H9 (cell line): ENCODE data around the gene MRTFA. TPM values are rescaled to one million over a fixed set of nuclear protein-coding genes. Genes with fewer than 3 reads are reported as not detected.

ENCODE experiments used
- DNase-seq: peaks from one replicate; pipeline ENCODE4 v3.0.0-alpha.2; 2017
- H2AFZ ChIP-seq: one replicate; pipeline ENCODE4 v1.6.1; 2013; ENCODE audit warnings: mild to moderate bottlenecking, low read length, control low read depth, moderate library complexity
- H2AK5ac ChIP-seq: 2 replicates; pipeline ENCODE4 v1.6.1; 2013; ENCODE audit warnings: low read length, control low read depth, mixed read lengths; ENCODE audit not compliant: insufficient read length
- H2BK120ac ChIP-seq: one replicate; pipeline ENCODE4 v1.6.1; 2013; ENCODE audit warnings: low read depth, mild to moderate bottlenecking, low read length, control low read depth, inconsistent platforms; ENCODE audit not compliant: poor library complexity, severe bottlenecking
- H2BK12ac ChIP-seq: 2 replicates; pipeline ENCODE4 v1.6.1; 2013; ENCODE audit warnings: low read length, control low read depth, mixed read lengths, low read depth; ENCODE audit not compliant: insufficient read length
- H2BK15ac ChIP-seq: 2 replicates; pipeline ENCODE4 v1.6.1; 2013; ENCODE audit warnings: low read depth, low read length, control low read depth
- H2BK20ac ChIP-seq: one replicate; pipeline ENCODE4 v1.6.1; 2013; ENCODE audit warnings: low read depth, mild to moderate bottlenecking, low read length, control low read depth, inconsistent platforms; ENCODE audit not compliant: poor library complexity, severe bottlenecking
- H2BK5ac ChIP-seq: 2 replicates; pipeline ENCODE4 v1.6.1; 2013; ENCODE audit warnings: low read length, control low read depth, mixed read lengths; ENCODE audit not compliant: insufficient read length
- H3K14ac ChIP-seq: 2 replicates; pipeline ENCODE4 v1.6.1; 2013; ENCODE audit warnings: low read length, control low read depth; ENCODE audit not compliant: insufficient read depth
- H3K18ac ChIP-seq: 2 replicates; pipeline ENCODE4 v1.6.1; 2013; ENCODE audit warnings: low read depth, mild to moderate bottlenecking, mixed read lengths, low read length, control low read depth; ENCODE audit not compliant: insufficient read length
- H3K23ac ChIP-seq: 2 replicates; pipeline ENCODE4 v1.6.1; 2013; ENCODE audit warnings: low read length, control low read depth, mixed read lengths, low read depth; ENCODE audit not compliant: insufficient read length
- H3K23me2 ChIP-seq: 2 replicates; pipeline ENCODE4 v1.6.1; 2013; ENCODE audit warnings: low read depth, mild to moderate bottlenecking, mixed read lengths, low read length, control low read depth; ENCODE audit not compliant: insufficient read length, poor library complexity, severe bottlenecking
- H3K27ac ChIP-seq: 2 replicates; pipeline ENCODE4 v1.5.1; 2013; ENCODE audit warnings: low read length, control low read depth, mixed read lengths, low read depth; ENCODE audit not compliant: insufficient read length
- H3K27me3 ChIP-seq: 2 replicates; pipeline ENCODE4 v1.6.1; 2013; ENCODE audit warnings: low read length, control low read depth, inconsistent platforms; ENCODE audit not compliant: insufficient read depth
- H3K4ac ChIP-seq: 2 replicates; pipeline ENCODE4 v1.6.1; 2013; ENCODE audit warnings: low read depth, mild to moderate bottlenecking, control low read depth, inconsistent platforms, low read length, moderate library complexity
- H3K4me1 ChIP-seq: 2 replicates; pipeline ENCODE4 v1.6.1; 2013; ENCODE audit warnings: low read length, control low read depth, inconsistent platforms; ENCODE audit not compliant: insufficient read depth
- H3K4me2 ChIP-seq: 2 replicates; pipeline ENCODE4 v1.6.1; 2013; ENCODE audit warnings: low read length, control low read depth, mixed read lengths; ENCODE audit not compliant: insufficient read length, insufficient read depth
- H3K56ac ChIP-seq: 2 replicates; pipeline ENCODE4 v1.6.1; 2013; ENCODE audit warnings: low read depth, mild to moderate bottlenecking, mixed read lengths, low read length, control low read depth; ENCODE audit not compliant: insufficient read length
- H3K79me1 ChIP-seq: 2 replicates; pipeline ENCODE4 v1.6.1; 2013; ENCODE audit warnings: low read depth, mild to moderate bottlenecking, moderate library complexity, low read length, control low read depth, inconsistent platforms; ENCODE audit not compliant: insufficient read depth, poor library complexity, severe bottlenecking
- H3K79me2 ChIP-seq: 2 replicates; pipeline ENCODE4 v1.6.1; 2013; ENCODE audit warnings: low read length, control low read depth, inconsistent platforms; ENCODE audit not compliant: insufficient read depth
- H3K9ac ChIP-seq: 2 replicates; pipeline ENCODE4 v1.6.1; 2013; ENCODE audit warnings: low read length, control low read depth, mixed read lengths; ENCODE audit not compliant: insufficient read length; ENCODE audit errors: extremely low read depth
- H3K9me3 ChIP-seq: one replicate; pipeline ENCODE4 v1.6.1; 2013; ENCODE audit warnings: low read depth, low read length, inconsistent platforms; ENCODE audit not compliant: control insufficient read depth
- H3T11ph ChIP-seq: one replicate; pipeline ENCODE4 v1.6.1; 2013; ENCODE audit warnings: mild to moderate bottlenecking, low read length, control low read depth, inconsistent platforms
- H4K20me1 ChIP-seq: one replicate; pipeline ENCODE4 v1.6.1; 2013; ENCODE audit not compliant: control insufficient read depth, insufficient read length, insufficient read depth
- H4K5ac ChIP-seq: 2 replicates; pipeline ENCODE4 v1.6.1; 2013; ENCODE audit warnings: low read depth, mild to moderate bottlenecking, mixed read lengths, low read length, control low read depth; ENCODE audit not compliant: insufficient read length
- H4K8ac ChIP-seq: replicated peaks from 2 replicates; pipeline ENCODE4 v1.6.1; 2013; ENCODE audit warnings: low read length, control low read depth, mixed read lengths, low read depth; ENCODE audit not compliant: insufficient read length
- H4K91ac ChIP-seq: 2 replicates; pipeline ENCODE4 v1.6.1; 2013; ENCODE audit warnings: low read depth, mild to moderate bottlenecking, moderate library complexity, mixed read lengths, low read length, control low read depth; ENCODE audit not compliant: insufficient read length
- H3K27ac Mint-ChIP-seq, 3 experiments: 2 replicates in 2 of 3; 3 replicates in 1 of 3; pipeline ENCODE4 v1.8.0; 2020 to 2021; ENCODE audit warnings: mixed read lengths in 3 of 3, mild to moderate bottlenecking in 1 of 3, moderate library complexity in 1 of 3
- H3K27me3 Mint-ChIP-seq: 2 replicates; pipeline ENCODE4 v1.8.0; 2021; ENCODE audit warnings: low read depth, mild to moderate bottlenecking, moderate library complexity, mixed read lengths
- H3K36me3 Mint-ChIP-seq, 3 experiments: 2 replicates in 2 of 3; 3 replicates in 1 of 3; pipeline ENCODE4 v1.8.0; 2020 to 2021; ENCODE audit warnings: low read depth in 3 of 3, mixed read lengths in 3 of 3; ENCODE audit not compliant: insufficient read depth in 1 of 3
- H3K4me1 Mint-ChIP-seq, 2 experiments: 2 replicates each; pipeline ENCODE4 v1.8.0; 2020; ENCODE audit warnings: mixed read lengths in 2 of 2
- H3K4me3 Mint-ChIP-seq, 2 experiments: 2 replicates in 1 of 2; 3 replicates in 1 of 2; pipeline ENCODE4 v1.8.0; 2020 to 2021; ENCODE audit warnings: mild to moderate bottlenecking in 2 of 2, mixed read lengths in 2 of 2, moderate library complexity in 1 of 2
- H3K9me3 Mint-ChIP-seq, 2 experiments: 2 replicates in 1 of 2; 3 replicates in 1 of 2; pipeline ENCODE4 v1.8.0; 2020; ENCODE audit warnings: mild to moderate bottlenecking in 2 of 2, mixed read lengths in 2 of 2, moderate library complexity in 1 of 2
- CTCF ChIP-seq: fragments of 200-600 bp; sonication (generic); conservative IDR thresholded peaks from 3 replicates; pipeline ENCODE4 v1.8.0; 2021; ENCODE audit warnings: antibody characterized with exemption, mild to moderate bottlenecking
- WGBS: extraction: QIAGEN DNeasy Blood & Tissue Kit; methylation state at CpG from one replicate; pipeline ENCODE4 v1.1.7; 2013; ENCODE audit warnings: missing lambda C conversion rate, low lambda C conversion rate, mixed read lengths; ENCODE audit not compliant: insufficient read length; ENCODE audit errors: extremely low coverage; 5-methylcytosine and 5-hydroxymethylcytosine counted together
- total RNA-seq: library from RNA; stranded (reverse); gene quantifications from 2 replicates; pipeline ENCODE4 v1.2.1, GENCODE V29; 2021

MRTFA gene
- total RNA-seq, 1 experiment from 2014 or later, result 38.1 TPM

DNA sequence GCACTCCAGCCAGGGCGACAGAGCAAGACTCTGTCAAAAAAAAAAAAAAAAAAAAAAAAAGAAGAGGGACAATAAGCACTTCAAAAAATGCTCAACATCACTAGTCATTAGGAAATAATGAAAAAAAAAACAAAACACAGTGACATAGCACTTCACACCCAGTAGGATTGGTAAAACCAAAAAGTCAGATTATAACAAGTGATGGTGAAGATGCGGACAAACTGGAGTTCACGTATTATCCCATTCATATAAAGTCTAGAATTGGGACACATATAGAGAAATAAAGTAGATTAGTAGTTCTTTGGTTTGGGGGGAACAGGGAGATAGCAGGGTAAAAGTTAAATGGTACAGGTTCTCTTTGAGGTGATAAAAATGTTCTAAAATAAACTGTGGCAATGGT lies 64.6 kb downstream of the MRTFA start:
- Histone ChIP-seq H2BK15ac (no peak overlapping the region), H3K27me3 (no peaks in the 10 kb centered on the region), H3K18ac (no peak overlapping the region), H3K56ac (no peak overlapping the region), H4K5ac (no peak overlapping the region), H3K4me1 (no peaks in the 10 kb centered on the region), H2AFZ (no peak overlapping the region), H3T11ph (no peak overlapping the region), H2BK5ac (no peak overlapping the region), H3K14ac (no peak overlapping the region), H2AK5ac (no peak overlapping the region), H3K79me2 (no peaks in the 10 kb centered on the region), H3K79me1 (no peaks in the 10 kb centered on the region), H2BK120ac (no peak overlapping the region), H3K4me2 (no peak overlapping the region), H4K91ac (no peak overlapping the region), H3K23ac (no peak overlapping the region), H4K20me1 (no peaks in the 10 kb centered on the region), H3K4ac (no peak overlapping the region), H2BK20ac (no peak overlapping the region), H4K8ac (no peak overlapping the region), H3K9me3 (peaks cover 10% of the 10 kb centered on the region), H3K23me2 (no peaks in the 10 kb centered on the region), H2BK12ac (no peak overlapping the region), H3K9ac (no peak overlapping the region), H3K27ac (no peak overlapping the region)
- no peak for TF ChIP-seq CTCF
- no CpG with 5 or more reads among the region's 3 CpGs for WGBS
- Mint-ChIP-seq H3K27me3 (no peaks in the 10 kb centered on the region; the same call in 1 of the 2 replicates), H3K4me1 (peaks cover 2 to 7% of the 10 kb centered on the region in 2 experiments; a peak in 2 of 4 replicates), H3K27ac (no peak overlapping the region), H3K9me3 (peaks cover 24 to 27% of the 10 kb centered on the region in 2 experiments), H3K36me3 (peaks cover 26 to 44% (median 38%) of the 10 kb centered on the region in 3 experiments), H3K4me3 (no peak overlapping the region)
- DNase-seq, result no peak
